ENCODE measurements around the gene TPGS2.

DNA sequence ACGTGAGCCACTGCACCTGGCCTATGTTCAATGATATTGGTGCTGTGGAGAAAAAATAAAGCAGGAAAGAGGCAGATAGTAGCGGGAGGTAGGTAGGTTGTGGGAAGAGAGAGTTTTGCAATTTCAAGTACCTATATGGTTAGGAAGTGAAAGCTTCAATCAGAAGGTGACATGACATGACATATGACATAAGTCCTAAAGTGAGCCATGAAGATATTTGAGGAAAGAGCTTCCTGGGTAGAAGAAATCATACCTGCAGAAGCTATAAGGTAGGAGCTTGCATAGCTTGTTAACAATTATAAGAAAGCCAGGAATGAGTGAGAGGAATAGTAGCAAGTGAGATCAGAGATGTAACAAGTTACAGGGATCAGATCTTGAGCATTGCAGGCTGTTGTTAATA, 4.3 kb upstream of the TPGS2 start:
- TF ChIP-seq EZH2 (IDR thresholded peaks at IDR 0.05): no peak
- TF ChIP-seq POLR2AphosphoS5 (IDR thresholded peaks at IDR 0.05; ENCODE audit: borderline replicate concordance, low read depth, low read length): no peak
- no peak for TF ChIP-seq FOXP2 (optimal IDR thresholded peaks at IDR 0.05; ENCODE audit: control extremely low read depth, extremely low read length, insufficient read depth)

Data from SK-N-MC (cell line).